HG02981 (cell line): Measurements from ENCODE around the gene TGM5.

Experiments used
- ATAC-seq: cut with Tn5 transposase; IDR thresholded peaks from one replicate; pipeline ENCODE4 v1.9.1; 2021; ENCODE audit warnings: mild to moderate bottlenecking, moderate library complexity; ENCODE audit not compliant: unreplicated experiment

The TGM5 gene

GRCh38 chr15:43196760-43197548, 69.8 kb downstream of the TGM5 start:
- ATAC-seq, result no peak

DNA sequence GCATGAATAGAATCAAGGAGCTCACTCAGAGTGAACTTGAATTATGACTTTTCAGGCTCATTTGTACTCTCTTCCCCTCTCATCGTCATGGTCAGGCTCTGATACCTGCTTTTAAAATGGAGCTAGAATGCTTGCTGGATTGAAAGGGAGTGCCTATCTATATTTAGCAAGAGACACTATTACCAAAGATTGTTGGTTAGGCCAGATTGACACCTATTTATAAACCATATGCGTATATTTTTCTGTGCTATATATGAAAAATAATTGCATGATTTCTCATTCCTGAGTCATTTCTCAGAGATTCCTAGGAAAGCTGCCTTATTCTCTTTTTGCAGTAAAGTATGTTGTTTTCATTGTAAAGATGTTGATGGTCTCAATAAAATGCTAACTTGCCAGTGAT, 71.9 kb downstream of the TGM5 start:
- ATAC-seq, result no peak

DNA sequence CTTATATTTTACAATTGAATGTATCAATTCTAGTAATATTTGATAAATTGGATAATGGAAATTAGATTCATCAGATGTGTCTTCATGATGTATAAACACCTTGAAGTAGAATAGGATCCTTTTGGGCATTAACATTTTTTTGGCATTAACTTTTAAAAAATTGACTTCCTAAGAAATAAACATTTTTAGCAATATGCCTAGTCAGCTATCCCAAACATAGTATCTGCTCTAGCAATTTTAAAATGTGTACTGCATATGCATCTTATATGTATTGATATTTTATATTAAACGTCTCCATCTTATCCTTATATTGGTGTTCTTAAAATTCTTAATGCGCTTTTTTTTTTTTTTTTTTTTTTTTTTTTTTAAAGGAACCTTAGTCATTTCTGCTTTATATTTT, 73.0 kb downstream of the TGM5 start:
- ATAC-seq, result no peak

GRCh38 chr15:43190178-43190577, 76.5 kb downstream of the TGM5 start:
- no peak for ATAC-seq

DNA sequence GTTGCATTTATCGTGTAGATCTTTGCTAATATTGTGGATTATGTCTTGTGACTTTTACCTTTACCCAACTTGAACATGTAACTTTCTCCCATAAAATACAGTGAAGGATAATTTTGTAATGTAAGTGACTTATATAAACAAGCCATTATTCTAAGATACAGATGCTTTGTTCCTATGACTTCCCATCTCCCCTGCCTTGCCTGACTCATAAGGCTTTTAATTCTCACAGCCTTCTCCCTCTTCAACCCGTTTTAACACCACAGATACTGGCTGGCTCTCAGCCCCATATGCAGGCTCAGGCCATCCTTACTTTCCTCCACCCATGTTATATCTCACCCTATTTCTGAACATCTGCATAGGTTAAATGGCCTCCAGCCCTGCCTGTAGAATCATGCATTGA, 77.4 kb downstream of the TGM5 start:
- ATAC-seq, result no peak

- no peak for ATAC-seq
These were observed 79.1 kb downstream of the TGM5 start for GRCh38 chr15:43187544-43188155.

DNA sequence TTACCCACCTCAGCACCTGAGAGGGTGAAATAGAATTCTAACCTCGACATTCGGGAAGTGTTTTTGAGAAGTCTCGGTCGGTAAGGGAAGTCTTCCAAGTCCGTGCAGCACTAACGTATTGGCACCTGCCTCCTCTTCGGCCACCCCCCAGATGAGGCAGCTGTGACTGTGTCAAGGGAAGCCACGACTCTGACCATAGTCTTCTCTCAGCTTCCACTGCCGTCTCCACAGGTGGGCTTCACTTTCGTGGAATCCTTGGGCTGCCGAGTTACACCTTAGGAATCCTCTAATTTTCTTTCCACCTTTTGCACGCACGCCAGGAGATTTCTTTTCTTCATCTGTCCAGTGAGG, 80.8 kb downstream of the TGM5 start:
- ATAC-seq, result no peak

- ATAC-seq, result peak; percentile 93
These were observed 81.3 kb downstream of the TGM5 start, which contains the start of gene CCNDBP1 for GRCh38 chr15:43185157-43186002. Gene CCNDBP1, plus strand, starts transcription at chr15:43185403. Its CDS starts 96 bp downstream, at chr15:43185499.

DNA sequence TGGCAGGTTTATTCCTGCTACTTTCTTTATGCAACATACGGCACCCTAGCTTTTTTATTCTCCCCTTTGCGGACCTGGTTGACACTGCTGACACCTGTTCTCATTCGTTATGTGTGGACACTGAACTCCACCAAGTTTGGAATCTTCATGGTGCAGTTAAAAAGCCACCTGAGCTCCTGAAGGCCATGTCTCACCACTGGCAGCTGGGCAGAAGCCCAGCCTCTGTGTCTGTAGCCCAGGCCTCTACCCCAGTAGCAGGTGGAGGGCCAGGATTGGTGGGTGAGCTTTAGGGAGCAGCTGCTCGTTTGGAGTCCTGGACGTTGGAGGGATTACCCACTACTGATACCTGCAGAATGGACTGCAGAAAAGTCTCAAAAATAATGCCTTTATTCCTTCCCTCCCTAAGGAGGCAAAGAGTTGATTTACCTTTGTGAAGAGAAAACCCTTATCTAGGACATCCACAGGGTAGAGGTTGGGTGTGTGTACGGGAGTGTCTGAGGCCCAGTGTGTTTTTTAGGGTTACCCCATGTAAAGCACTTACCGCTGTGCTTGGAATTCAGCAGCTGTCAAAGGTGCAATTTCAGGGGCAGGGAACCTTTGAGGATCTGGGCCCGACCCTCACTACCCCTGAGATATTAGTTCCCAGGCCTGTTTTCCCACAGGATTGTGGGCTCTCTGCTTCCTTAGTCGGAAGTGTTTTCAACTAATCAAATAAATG, 82.2 kb downstream of the TGM5 start:
- ATAC-seq, result no peak

DNA sequence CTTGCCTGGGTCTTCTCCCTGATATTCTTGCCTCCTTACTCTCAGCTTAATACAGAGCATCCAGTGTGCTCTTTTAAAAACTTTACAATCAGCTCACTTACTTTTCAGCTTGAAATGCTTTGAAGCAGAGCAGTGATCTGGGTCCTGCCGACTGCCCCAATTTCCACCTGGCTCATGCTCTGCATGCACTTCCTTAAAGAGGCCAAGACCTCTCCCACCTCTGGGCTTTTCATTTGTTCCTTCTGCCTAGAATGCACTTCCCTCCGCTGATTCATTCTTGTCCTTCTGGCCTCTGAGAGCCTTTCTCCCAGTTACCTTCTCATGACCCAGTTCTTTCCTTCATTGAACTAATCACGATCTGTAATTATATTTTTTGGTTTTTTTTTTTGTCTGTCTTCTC, 83.5 kb downstream of the TGM5 start:
- no peak for ATAC-seq
